Spleen (tissue), 11 donors: ENCODE measurements around the gene ZNF367. TPM values are rescaled to one million over a fixed set of nuclear protein-coding genes. Genes with fewer than 3 reads are reported as not detected.

Experiments
- DNase-seq: peaks from one replicate; pipeline ENCODE4 v3.0.0-alpha.2; 2020
- H3K27ac ChIP-seq, 8 donors: fragments of 200-600 bp; sonication (generic) in 7 of 8; 1 replicate in 4 of 8; 2 replicates in 4 of 8; pipeline versions ENCODE4 v1.5.0 to v1.8.0; 2016 to 2021; ENCODE audit warnings: inconsistent platforms in 4 of 8, mild to moderate bottlenecking in 4 of 8, moderate library complexity in 1 of 8
- H3K27me3 ChIP-seq, 7 donors: fragments of 200-600 bp; sonication (generic) in 6 of 7; replicated peaks in 1 of 7; 1 replicate in 4 of 7; 2 replicates in 3 of 7; pipeline versions ENCODE4 v1.5.0 to v1.8.0; 2016 to 2021; ENCODE audit warnings: inconsistent platforms in 3 of 7, mild to moderate bottlenecking in 1 of 7
- H3K36me3 ChIP-seq, 6 donors: fragments of 200-600 bp; sonication (generic) in 5 of 6; 1 replicate in 4 of 6; 2 replicates in 2 of 6; pipeline versions ENCODE4 v1.5.0 to v1.8.0; 2016 to 2021; ENCODE audit warnings: inconsistent platforms in 2 of 6
- H3K4me1 ChIP-seq, 6 donors: fragments of 200-600 bp; sonication (generic) in 5 of 6; 1 replicate in 3 of 6; 2 replicates in 3 of 6; pipeline versions ENCODE4 v1.5.0 to v1.8.0; 2016 to 2021; ENCODE audit warnings: inconsistent platforms in 3 of 6
- H3K4me3 ChIP-seq, 8 donors: fragments of 200-600 bp; sonication (generic) in 7 of 8; 1 replicate in 4 of 8; 2 replicates in 4 of 8; pipeline versions ENCODE4 v1.5.0 to v1.8.0; 2016 to 2021; ENCODE audit warnings: inconsistent platforms in 4 of 8, mild to moderate bottlenecking in 4 of 8, moderate library complexity in 2 of 8
- H3K9me3 ChIP-seq, 8 donors: fragments of 200-600 bp; sonication (generic) in 7 of 8; 1 replicate in 4 of 8; 2 replicates in 4 of 8; pipeline versions ENCODE4 v1.5.0 to v1.8.0; 2016 to 2021; ENCODE audit warnings: inconsistent platforms in 4 of 8
- CTCF ChIP-seq, 11 experiments: fragments of 200-600 bp in 7 of 11; fragments of 450-650 bp in 4 of 11; sonication (generic) in 4 of 11; IDR thresholded peaks in 8 of 11; conservative IDR thresholded peaks in 3 of 11; 1 replicate in 7 of 11; 2 replicates in 4 of 11; pipeline versions ENCODE4 v1.4.0 to v1.8.0; 2016 to 2021; ENCODE audit warnings: antibody characterized with exemption in 11 of 11, inconsistent platforms in 4 of 11, mild to moderate bottlenecking in 1 of 11
- POLR2A ChIP-seq, 3 donors: fragments of 450-650 bp; IDR thresholded peaks; one replicate each; pipeline ENCODE4 v1.5.1; 2017; ENCODE audit warnings: antibody characterized with exemption in 3 of 3, mild to moderate bottlenecking in 1 of 3
- POLR2AphosphoS5 ChIP-seq, 3 donors: sonication (generic); formaldehyde crosslinking; IDR thresholded peaks; one replicate each; pipeline ENCODE4 v1.5.1; 2017; ENCODE audit warnings: antibody characterized with exemption in 3 of 3
- WGBS, 5 donors: extraction: QIAGEN DNeasy Blood & Tissue Kit in 3 of 5; methylation state at CpG; one replicate each; pipeline versions ENCODE4 v1.1.5 to v1.1.7; 2013 to 2018; 5-methylcytosine and 5-hydroxymethylcytosine counted together
- intact Hi-C: fragments of 100-400 bp; cut with DNase I; formaldehyde crosslinking; loops from one replicate; pipeline ENCODE4 v1.15.0; 2023; ENCODE audit warnings: low total_unique reads
- polyA plus RNA-seq, 3 donors: library from polyadenylated mRNA; stranded (reverse); fragments of 200-250 nt; gene quantifications; one replicate each; pipeline ENCODE4 v1.2.1, GENCODE V29; 2013
- total RNA-seq, 7 donors: library from RNA; depleted of rRNA in 3 of 7; stranded (reverse); fragments of >200 nt in 3 of 7; fragmentation: NEBNext Ultra II Directional in 4 of 7; extraction: Animal tissue kit (Norgen Biotek cat#: 25700) in 4 of 7; gene quantifications; one replicate each; pipeline versions ENCODE4 v1.1.0 to v1.2.1, GENCODE V29; 2016 to 2021
- donor health status: healthy with polysubstance abuse.
- donor health status: DM: no; HTN: no; CAD: no; lungs with moderate emphysema.
- donor health status: DM: no; HTN: no; CAD: no.
- donor health status: Bipolar disorder and iron deficiency.
- donor health status: healthy.
- donor health status: DM: no; HTN: no; CAD: no.
- donor health status: DM: yes; HTN: yes; CAD: no.

Gene ZNF367
- total and polyA plus RNA-seq, 10 donors: 0.93 to 3.7 (median 1.9) TPM

GRCh38 chr9:96345551-96345950 is 72.6 kb downstream of the ZNF367 start:
- TF ChIP-seq POLR2AphosphoS5 (IDR thresholded peaks at IDR 0.05) (no peak), CTCF (IDR thresholded peaks at IDR 0.05 in 8 of 11, conservative IDR thresholded peaks at IDR 0.05 in 3 of 11) (no peak), POLR2A (IDR thresholded peaks at IDR 0.05) (no peak)
- Histone ChIP-seq H3K9me3 (peaks cover 0 to 9% (median 5%) of the 10 kb centered on the region in 8 donors), H3K36me3 (peaks cover 0 to 28% (median 3%) of the 10 kb centered on the region in 6 donors), H3K4me1 (peaks cover 0 to 5% (median 0%) of the 10 kb centered on the region in 6 donors), H3K27ac (no peak overlapping the region), H3K27me3 (no peaks in the 10 kb centered on the region), H3K4me3 (no peak overlapping the region)
- intact Hi-C loops: no loop called here
- no peak for DNase-seq
- WGBS, 5 donors: 89 to 97% (median 94%) methylated on average over 9 of the region's 9 CpGs

GRCh38 chr9:96344458-96345180 is 73.6 kb downstream of the ZNF367 start:
- Histone ChIP-seq H3K27me3 (no peaks in the 10 kb centered on the region), H3K4me1 (peaks cover 0 to 5% (median 0%) of the 10 kb centered on the region in 6 donors), H3K4me3 (no peak overlapping the region), H3K27ac (no peak overlapping the region), H3K36me3 (peaks cover 0 to 26% (median 3%) of the 10 kb centered on the region in 6 donors), H3K9me3 (peaks cover 0 to 9% (median 5%) of the 10 kb centered on the region in 8 donors)
- no peak for DNase-seq
- 53 to 62% (median 56%) methylated on average over 6 of the region's 6 CpGs for WGBS, 5 donors
- intact Hi-C loops: no loop called here
- TF ChIP-seq CTCF (IDR thresholded peaks at IDR 0.05 in 8 of 11, conservative IDR thresholded peaks at IDR 0.05 in 3 of 11): no peak
- no peak for TF ChIP-seq POLR2A (IDR thresholded peaks at IDR 0.05)
- no peak for TF ChIP-seq POLR2AphosphoS5 (IDR thresholded peaks at IDR 0.05)

GRCh38 chr9:96343515-96344360 is 74.4 kb downstream of the ZNF367 start:
- H3K27ac ChIP-seq: no peak overlapping the region
- 76 to 88% (median 87%) methylated on average over 5 of the region's 5 CpGs for WGBS, 5 donors
- H3K36me3 ChIP-seq: peaks cover 0 to 19% (median 3%) of the 10 kb centered on the region in 6 donors

More at GRCh38 chr9:96343515-96344360, 74.4 kb downstream of the ZNF367 start:
- H3K27me3 ChIP-seq: no peaks in the 10 kb centered on the region
- TF ChIP-seq POLR2AphosphoS5 (IDR thresholded peaks at IDR 0.05): no peak
- TF ChIP-seq POLR2A (IDR thresholded peaks at IDR 0.05): no peak
- no peak for TF ChIP-seq CTCF (IDR thresholded peaks at IDR 0.05 in 8 of 11, conservative IDR thresholded peaks at IDR 0.05 in 3 of 11)
- H3K4me3 ChIP-seq: no peak overlapping the region
- peaks cover 0 to 9% (median 5%) of the 10 kb centered on the region in 8 donors for H3K9me3 ChIP-seq
- intact Hi-C loops: no loop called here
- peaks cover 0 to 5% (median 0%) of the 10 kb centered on the region in 6 donors for H3K4me1 ChIP-seq
- no peak for DNase-seq
